ENCODE measurements around the gene FOXP1.

FOXP1 gene

DNA sequence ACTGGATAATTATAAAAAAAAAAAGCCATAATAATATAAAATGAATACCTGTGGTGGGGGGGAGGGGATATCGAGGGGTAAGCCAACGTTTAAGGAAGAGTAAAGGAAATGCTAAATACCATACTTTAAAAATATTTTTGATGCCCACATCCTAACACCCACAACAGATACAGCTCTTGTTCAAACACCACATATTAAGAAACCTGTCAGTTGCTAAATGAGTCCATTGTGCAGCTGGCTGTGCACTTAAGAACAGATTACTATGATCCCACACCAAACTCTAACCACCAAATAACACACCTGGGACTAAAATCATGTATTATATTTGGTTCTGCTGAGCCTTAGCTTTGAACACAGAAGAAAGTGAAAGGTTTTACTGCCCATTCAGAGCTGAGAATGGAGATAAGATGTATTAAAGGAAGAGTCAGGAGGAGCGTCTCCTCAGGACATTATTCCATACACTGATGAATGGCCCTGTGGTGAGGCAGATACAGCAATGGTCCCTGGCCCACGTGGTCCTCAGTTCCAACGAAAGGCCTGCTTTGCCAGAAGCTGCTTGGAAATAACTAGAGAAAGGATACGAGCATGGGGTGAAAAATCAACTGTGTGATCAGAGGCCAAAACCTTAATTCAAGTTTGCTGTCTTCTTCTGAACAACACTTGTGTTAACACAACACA lies 515.4 kb downstream of the FOXP1 start:
- no peak for DNase-seq (ENCODE audit: low read depth in 3 of 3, low spot score in 1 of 3)

DNA sequence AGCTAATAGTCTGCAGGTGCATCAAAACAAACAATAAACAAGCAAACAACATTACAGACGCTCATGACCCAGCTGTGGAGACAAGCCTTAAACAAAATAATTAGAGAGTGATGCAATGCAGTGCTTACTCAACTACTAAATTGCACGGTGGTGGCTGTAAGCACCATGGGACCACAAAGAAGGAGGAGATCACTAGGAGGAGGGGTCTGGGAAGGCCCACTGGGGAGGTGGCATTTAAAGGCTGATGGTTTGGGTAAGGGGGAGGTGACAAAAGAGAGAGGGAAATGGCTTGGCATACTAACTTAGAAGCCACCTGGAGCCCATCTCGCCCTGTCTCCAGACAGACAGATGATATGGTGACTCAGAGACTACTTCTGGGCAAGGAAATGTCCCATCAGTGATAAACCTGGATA lies 516.7 kb downstream of the FOXP1 start:
- peak in 1 of 3 donors; percentile 31 for DNase-seq (ENCODE audit: low read depth in 3 of 3, low spot score in 1 of 3)

DNA sequence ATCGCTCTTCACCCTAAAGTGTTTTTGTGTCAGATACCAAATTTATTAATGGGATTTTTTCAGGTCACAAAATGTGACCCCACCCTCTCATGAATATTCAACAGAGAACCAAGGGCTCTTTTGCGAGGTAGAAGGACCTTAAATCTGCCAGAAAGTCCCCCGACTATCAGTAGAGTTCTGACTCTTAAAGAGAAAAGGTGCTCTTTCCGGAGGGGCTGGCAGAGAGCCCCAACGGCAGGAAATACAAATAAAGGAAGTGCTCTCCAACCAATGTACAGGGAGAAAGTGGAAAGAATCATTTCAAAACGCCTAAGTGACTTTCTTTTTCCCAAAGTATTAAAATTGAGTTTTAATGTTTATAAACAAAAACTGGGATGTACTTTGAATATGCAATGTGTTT lies 517.2 kb downstream of the FOXP1 start:
- DNase-seq (ENCODE audit: low read depth in 3 of 3, low spot score in 1 of 3) = no peak

DNA sequence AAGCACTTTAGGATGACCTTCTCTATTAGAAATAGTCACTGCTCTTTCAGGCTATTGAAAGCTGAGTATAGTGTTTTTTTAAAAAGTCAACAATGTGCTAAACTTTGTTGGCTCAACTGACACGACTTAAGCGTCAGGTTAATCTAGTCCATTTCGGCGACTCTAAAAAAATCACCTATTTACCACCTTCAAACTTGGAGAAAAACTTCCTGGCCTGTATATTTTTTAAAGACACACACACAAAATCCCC lies 517.8 kb downstream of the FOXP1 start:
- DNase-seq (ENCODE audit: low read depth in 3 of 3, low spot score in 1 of 3) = no peak

DNA sequence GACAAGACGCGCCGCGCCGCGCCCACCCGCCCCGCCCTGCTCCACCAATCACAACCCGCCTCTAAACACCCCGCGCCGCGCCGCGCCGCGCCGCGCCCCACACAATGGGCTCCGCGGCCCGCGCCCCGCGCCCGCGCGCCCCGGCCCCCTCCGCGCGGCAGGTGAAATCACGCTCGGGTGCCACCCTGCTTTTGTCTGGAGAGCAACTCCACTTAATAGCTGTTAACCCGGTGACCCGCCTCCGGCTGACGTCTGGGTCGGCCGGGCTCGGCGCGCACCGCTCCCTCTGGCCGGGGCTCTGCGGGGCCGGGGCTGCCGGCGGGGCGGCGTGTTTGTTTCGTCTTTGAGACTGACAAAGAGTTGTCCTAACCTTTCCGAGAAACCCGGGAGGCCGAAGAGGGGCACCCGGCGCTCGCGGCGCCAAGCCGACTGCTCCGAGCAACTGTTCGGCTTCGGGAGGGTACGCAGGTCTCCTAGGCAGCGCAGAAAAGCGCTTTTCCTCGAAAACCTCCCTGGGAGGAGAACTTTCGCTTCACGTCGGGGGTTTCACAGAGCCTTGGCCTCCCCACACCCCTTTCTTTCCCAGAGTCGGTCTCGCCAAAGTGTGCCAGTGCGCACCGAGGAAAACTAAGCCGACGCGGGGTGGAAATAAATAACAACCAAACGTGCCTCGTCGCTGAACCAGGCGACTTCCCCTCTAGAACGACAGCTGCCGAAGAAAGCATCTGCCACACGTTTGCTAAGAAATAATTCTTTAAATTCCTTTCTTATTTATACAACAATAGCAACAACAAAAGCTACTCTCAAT lies 518.4 kb downstream of the FOXP1 start:
- DNase-seq (ENCODE audit: low read depth in 3 of 3, low spot score in 1 of 3) = peak in 2 of 3 donors; percentile 40 to 51

DNA sequence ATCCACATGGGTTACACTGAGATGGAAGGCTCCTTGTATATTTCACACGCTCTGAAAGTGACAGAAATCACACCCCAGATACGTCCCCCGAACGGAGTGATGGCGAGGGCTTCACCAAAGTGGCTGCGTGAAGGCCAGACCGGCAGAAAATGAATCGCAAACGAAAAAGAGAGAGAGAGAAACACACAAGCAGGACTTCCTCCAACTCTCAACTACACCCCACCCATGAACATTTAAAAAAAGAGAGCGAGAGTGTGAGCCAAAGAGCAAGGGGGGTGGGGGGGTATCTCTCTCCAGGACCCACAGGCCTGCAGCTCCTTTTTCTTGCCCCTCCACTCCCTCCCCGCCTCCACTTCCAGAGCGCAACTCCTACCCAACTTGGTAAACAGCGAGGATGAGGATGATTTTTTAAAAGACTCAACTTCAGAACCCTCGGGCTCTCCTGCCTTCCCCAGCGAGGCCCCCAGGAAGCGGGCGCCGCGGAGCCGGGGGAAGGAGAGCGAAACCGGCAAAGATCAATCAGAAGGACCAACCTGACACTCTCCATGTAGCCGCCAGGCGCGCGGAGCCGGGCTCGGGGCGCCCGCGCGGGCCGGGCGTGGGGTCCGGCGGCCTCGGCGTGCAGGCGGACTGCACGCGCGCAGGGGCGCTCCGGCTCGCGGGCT lies 519.1 kb downstream of the FOXP1 start:
- peak in 1 of 3 donors; percentile 52 for DNase-seq (ENCODE audit: low read depth in 3 of 3, low spot score in 1 of 3)

DNA sequence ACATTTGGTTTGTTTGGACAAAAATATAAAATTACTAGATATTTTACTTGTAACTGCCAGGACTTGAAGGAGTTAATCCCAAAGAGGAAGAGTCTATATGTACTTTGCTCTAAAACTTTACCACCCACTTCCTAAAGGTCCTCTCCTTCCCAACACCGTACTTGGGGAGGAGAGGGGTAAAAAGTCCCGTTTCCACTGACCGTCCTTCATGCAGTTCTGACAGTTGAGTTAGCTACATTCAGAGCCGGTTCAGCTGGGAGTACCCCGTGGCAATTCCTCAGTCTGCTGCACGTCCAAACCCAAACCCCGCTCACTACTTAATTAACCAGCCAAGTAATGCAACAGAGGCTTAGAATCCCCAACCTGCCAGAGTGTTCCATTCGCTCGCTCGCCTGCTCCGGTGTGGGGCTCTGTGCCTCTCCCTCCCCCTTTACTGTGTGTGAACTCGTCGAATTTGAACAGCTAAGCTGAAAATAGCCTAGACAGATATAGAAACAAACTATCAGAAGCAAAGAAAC lies 519.7 kb downstream of the FOXP1 start:
- DNase-seq (ENCODE audit: low read depth in 3 of 3, low spot score in 1 of 3) = peak in 2 of 3 donors; percentile 24 to 35

DNA sequence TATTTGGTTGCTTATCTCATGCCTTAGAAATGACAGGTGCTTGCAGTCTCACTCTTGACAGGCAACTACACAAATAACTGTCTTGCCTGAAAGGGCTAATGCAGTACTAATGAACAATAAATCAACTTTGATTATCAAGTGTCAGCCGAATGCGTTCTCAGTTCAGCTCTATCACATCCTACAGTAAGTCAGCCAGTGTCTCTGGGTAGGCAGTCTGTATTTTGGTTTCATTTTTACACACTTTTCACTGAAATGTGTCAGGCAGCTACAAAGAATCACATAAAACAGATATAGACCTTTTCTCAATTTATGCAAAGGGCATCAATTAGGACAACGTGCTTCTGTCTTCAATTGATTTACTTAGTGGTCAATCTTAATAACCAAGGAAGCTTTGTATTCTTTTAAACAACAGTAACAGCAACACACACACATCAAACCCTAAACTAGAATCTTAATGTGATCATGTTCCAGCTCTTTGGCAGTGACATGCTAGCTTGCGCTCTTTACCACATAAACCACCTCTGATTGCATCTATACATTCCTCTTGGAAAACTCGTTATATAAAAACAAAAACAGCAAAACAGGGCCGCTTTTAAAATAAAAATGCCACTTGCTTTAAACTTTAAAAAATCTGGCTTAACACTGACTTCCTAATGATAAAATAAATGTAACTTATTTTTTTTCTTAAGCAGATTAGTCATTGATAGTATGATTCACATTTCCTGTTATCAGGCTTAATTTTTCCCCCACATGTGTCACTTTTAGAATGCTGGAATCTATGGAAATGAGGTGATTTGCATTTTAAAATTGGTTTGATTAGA lies 520.4 kb downstream of the FOXP1 start:
- DNase-seq (ENCODE audit: low read depth in 3 of 3, low spot score in 1 of 3) = no peak

DNA sequence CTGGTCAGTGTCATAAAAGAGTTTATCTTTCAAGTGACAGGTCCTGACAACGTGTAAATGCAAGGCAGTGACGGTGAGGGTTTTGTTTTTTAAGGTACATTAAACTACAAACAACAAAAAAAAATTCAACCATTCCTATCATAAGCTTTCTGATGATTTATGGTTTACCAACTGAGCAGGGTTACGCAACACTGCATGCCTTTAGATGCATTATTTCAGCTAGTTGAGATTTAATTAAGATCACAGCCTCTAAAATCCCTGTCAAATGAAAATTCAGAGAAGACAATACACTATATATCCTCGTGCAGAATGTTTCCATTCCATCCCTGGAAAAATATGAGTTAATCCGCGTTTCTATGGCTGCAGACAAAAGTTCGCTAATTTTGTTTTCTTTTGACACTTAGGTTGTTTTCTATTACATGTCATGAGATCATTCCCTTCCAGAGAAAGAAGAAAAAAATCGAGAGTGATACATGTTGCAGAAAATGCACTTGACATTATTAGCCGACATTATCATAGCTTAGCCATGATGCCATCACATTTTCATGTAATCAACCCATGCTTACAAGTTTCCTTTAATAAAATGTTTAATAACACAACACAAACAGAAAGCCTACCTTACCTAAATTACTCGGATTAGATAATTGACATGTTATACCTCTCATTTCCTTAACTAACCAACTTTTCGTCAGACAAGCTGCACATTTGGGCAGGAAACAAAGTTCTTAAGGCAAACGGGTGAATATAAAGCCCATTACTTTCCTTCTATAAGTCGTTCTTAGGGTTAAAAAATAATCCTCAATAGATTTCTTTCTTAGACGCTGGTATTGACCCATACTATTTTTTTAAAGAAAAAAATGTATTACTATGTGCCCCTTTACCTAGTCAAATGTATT lies 521.2 kb downstream of the FOXP1 start:
- no peak for DNase-seq (ENCODE audit: low read depth in 3 of 3, low spot score in 1 of 3)

DNA sequence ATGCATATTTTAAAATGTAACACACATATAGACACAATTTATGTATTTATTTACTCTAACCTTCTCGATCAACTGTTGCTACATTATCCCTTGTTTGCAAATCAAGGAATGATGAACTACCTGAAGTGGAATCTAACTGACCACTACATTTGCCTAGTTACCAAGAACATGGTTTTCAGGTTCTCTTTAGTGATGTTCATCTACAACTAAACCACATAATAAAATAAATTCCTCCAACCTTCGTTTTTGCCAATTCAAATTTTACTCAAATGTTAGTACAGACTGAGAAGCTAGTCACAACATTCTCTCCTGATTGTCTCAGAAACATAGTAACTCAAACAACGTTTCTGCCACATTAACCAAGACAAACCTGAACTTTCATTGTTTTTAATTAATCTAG lies 521.9 kb downstream of the FOXP1 start:
- no peak for DNase-seq (ENCODE audit: low read depth in 3 of 3, low spot score in 1 of 3)

DNA sequence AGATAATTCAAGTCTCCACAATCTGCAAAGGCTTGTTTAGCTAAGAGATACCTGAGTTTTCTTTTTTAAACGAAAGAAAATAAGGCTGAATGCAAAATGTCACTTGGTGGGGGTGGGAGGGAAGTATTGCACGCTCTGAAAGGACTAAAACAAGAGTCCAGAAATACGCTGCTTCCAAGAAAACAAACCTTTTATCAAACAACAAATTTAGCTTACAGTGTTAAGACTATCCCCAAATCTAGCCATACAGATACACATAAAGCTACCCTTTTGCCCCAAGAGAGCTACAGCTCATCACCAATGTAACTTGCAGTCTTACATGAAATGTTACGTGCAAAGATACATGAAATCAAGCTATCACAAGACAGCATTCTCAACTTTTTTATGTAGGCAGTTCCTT lies 522.5 kb downstream of the FOXP1 start:
- no peak for DNase-seq (ENCODE audit: low read depth in 3 of 3, low spot score in 1 of 3)

DNA sequence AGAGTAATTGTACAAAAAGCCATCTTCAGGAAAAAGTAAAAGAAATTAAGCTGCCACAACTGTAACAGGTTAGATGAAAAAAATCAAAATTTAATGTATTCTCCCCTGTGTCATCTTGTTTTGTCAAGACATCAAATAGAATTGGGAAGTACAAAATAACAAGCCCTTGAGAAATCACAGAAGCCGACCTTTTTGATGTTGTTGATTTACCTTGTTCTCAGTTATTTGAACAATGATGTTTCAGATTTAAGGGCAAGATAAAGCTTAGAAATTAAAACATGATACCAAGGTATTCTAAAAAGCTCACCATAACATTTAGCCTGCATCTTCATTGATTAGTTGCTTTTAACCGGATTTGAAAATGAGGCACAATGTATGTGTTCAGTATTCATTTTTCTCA lies 523.0 kb downstream of the FOXP1 start:
- DNase-seq (ENCODE audit: low read depth in 3 of 3, low spot score in 1 of 3) = no peak

DNA sequence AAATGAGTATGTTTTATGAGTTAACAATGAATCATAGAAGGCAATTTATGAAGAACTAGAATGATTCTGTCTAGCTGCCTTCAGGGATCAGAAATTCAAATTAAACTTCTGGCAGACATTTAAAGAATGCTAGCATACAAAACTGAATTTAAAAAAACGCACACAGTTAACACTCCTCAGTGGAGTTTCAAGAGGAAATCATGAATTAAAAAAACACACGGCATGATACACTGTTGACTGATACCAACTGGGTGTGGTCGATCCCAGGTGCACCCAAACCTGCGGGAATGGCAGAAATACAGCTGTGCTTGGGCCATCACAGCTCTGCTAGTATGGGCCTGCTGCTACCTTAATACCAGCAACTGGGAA lies 526.0 kb downstream of the FOXP1 start:
- DNase-seq (ENCODE audit: low read depth in 3 of 3, low spot score in 1 of 3) = no peak

DNA sequence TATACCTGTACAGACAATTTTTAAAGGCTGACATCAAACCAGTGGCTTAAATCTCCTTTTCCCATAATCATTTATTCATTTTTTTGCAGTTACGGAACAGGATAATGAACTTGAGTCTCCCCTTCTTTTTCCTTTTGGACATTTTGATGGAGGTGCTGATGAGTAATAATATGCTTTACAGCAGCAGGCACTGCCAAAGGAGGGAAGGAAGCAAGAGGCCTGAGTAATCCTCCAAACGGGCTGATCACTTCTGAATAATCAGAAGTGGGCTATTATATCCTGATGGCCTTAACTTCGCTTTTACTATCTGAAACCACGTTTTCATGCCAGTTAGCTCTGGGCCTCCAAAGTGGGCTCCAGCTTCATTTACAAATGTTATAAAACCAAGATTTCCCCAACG lies 527.2 kb downstream of the FOXP1 start:
- DNase-seq (ENCODE audit: low read depth in 3 of 3, low spot score in 1 of 3) = no peak

DNA sequence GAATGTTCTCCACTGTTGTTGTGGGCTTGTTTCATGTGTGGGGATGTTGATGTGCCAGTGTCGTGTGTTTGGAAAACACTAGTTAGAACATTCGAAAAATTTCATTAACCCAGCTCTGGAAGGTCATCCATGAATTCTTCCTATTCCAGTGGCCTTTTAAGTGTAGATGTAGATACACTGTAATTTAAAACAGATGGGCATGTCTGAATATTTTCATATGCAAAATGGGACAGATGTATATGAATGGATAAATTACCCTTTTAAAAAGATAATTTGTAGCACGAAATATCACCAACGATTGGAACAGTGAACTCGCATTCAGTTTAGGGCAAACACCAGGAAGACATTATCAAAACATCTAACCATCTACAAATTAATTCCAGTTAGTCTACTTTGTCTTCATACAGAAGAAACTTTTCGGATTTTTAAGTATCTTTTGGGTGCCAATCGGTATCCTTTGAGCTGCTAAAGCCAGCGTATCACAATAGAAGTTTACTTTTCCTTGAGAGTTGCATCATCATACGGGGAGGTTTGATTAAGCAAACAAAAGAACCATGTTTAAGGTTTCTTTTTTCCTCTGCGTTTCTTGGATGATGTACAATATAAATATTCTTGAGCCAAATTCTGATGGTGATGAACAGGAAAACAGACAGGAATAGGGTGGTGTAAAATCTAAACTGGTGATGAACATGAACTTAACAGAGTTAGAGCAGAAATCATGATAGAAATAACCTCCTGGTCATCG lies 528.1 kb downstream of the FOXP1 start:
- no peak for DNase-seq (ENCODE audit: low read depth in 3 of 3, low spot score in 1 of 3)

DNA sequence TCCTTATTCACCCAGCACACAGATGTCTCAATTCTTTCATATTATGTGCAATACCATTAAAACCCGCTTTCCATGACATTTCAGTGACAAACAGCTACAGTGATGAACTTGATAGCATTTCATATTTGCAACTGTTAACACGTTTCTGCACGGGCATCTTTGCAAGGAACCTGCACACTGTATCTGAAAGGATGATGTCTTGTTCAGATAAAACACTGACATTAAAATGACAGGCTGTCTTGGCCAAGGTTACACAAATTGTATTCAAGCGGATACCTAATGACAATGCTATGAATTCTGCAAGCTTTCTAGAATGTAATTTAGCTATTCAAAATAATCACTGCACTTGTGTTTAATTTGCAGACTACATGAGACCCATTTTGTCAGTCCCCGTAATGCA lies 529.2 kb downstream of the FOXP1 start:
- no peak for DNase-seq (ENCODE audit: low read depth in 3 of 3, low spot score in 1 of 3)

DNA sequence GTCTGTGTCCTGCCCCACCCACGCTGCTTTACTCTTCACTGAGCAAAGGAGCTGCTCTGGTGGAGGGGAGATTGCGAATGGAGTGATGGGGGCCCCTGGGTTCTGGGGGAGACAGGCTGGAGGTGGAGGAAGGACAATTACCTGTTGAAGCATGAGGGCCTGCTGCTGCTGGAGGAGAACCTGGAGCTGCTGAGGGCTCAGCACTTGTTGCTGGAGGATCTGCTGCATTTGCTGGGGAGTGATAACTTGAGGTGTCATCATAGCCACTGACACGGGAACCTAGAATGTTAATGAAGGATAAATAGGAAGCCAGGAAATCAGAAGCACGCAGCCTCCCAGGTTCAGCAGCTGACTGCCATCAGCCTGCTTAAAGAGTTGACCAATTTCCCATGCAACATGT lies 530.0 kb downstream of the FOXP1 start:
- no peak for DNase-seq (ENCODE audit: low read depth in 3 of 3, low spot score in 1 of 3)

DNA sequence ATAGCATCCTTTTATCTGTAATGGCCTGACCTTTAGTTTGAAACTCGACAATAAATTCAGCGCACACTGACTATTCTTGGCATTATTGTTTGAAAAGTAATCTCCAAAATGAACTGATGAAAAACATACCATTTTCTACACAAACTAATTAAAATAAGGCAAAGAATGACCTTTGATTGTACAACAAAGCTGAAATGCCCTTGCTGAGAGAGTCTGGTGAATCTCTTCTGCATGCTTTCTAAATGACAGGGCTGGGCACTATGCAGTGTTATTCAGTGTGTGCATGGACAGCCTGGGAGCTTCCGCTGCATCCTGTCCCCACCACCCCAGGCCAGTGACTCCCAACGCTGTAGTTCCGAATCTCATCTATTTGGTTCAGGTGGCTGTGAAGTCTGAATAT lies 530.8 kb downstream of the FOXP1 start:
- DNase-seq (ENCODE audit: low read depth in 3 of 3, low spot score in 1 of 3) = no peak

DNA sequence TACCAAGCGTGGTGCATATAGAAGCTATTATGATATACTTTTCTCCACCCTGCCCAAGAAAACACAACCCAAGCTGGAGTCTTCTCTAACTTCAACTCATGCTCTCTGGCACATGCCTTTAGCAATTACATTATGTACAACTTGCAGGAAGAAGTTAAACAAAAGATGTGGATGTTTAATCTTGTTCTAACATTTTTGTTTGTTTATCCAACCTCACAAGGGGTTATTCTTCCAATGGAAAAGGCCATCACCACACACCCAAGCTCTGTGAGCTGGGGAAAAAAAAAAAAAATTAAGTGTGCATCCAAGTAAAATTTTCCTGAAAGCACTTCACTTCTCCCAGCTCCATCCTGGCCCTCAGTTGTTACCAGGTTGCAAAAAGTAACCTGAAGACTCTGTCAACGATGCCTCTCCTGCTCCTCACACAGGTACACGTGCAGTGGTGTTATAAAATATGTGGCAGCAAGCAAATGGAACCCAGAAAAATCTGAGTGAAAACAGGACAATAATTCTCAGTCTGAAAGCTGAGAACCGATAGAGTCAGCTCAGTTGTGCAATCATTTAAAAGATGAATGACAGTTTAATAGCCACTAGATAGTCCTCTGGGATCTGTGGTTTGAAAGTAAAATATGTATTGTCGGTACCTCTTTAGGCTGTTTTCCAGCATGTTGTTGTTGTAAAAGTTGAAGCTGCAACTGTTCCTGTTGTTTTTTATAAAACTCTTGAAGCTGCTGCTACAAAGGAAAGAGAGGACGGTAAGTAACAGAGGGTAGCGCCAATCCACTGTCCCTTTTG lies 531.4 kb downstream of the FOXP1 start:
- no peak for DNase-seq (ENCODE audit: low read depth in 3 of 3, low spot score in 1 of 3)
